HEK293 (cell line): Measurements from ENCODE around the gene ZNF219.

ENCODE experiments used
- GLIS1 ChIP-seq: fragments of 450-650 bp; formaldehyde crosslinking; IDR thresholded peaks from 2 replicates; pipeline ENCODE4 v1.5.1; 2016; ENCODE audit warnings: missing biosample characterization, missing genetic modification characterization
- HOXA7 ChIP-seq: sonication (generic); formaldehyde crosslinking; IDR thresholded peaks from 2 replicates; pipeline ENCODE4 v1.8.1; 2022; ENCODE audit warnings: missing genetic modification reagents, borderline replicate concordance
- KLF1 ChIP-seq: fragments of 450-650 bp; formaldehyde crosslinking; IDR thresholded peaks from 2 replicates; pipeline ENCODE4 v1.5.1; 2016; ENCODE audit warnings: missing biosample characterization, missing genetic modification characterization
- PATZ1 ChIP-seq: fragments of 450-650 bp; formaldehyde crosslinking; IDR thresholded peaks from 2 replicates; pipeline ENCODE4 v1.5.1; 2016; ENCODE audit warnings: missing biosample characterization, missing genetic modification characterization
- REPIN1 ChIP-seq: fragments of 450-650 bp; formaldehyde crosslinking; IDR thresholded peaks from 2 replicates; pipeline ENCODE4 v1.5.1; 2017; ENCODE audit warnings: missing biosample characterization, missing genetic modification characterization, low read depth
- SP3 ChIP-seq: fragments of 450-650 bp; formaldehyde crosslinking; IDR thresholded peaks from 2 replicates; pipeline ENCODE4 v1.5.1; 2016; ENCODE audit warnings: missing biosample characterization, missing genetic modification characterization
- TCF7L2 ChIP-seq: IDR thresholded peaks from 2 replicates; pipeline ENCODE4 v1.6.1; 2011; ENCODE audit warnings: low read depth, mild to moderate bottlenecking, inconsistent platforms, low read length, moderate library complexity, borderline replicate concordance
- ZBTB17 ChIP-seq: fragments of 450-650 bp; formaldehyde crosslinking; IDR thresholded peaks from 2 replicates; pipeline ENCODE4 v1.5.1; 2016; ENCODE audit warnings: missing biosample characterization, missing genetic modification characterization
- ZBTB26 ChIP-seq: fragments of 450-650 bp; formaldehyde crosslinking; optimal IDR thresholded peaks from 2 replicates; pipeline ENCODE3; 2016; ENCODE audit warnings: missing biosample characterization, mild to moderate bottlenecking, missing genetic modification characterization
- ZBTB8A ChIP-seq: fragments of 450-650 bp; formaldehyde crosslinking; IDR thresholded peaks from 2 replicates; pipeline ENCODE4 v1.5.1; 2016; ENCODE audit warnings: missing biosample characterization, missing genetic modification characterization
- ZEB2 ChIP-seq: fragments of 450-650 bp; formaldehyde crosslinking; IDR thresholded peaks from 2 replicates; pipeline ENCODE4 v1.5.1; 2016; ENCODE audit warnings: missing biosample characterization, missing genetic modification characterization
- ZNF146 ChIP-seq: fragments of 450-650 bp; formaldehyde crosslinking; IDR thresholded peaks from 2 replicates; pipeline ENCODE4 v1.5.1; 2016; ENCODE audit warnings: missing biosample characterization, missing genetic modification characterization
- ZNF174 ChIP-seq: fragments of 450-650 bp; formaldehyde crosslinking; IDR thresholded peaks from 2 replicates; pipeline ENCODE4 v1.5.0; 2017; ENCODE audit warnings: missing biosample characterization, mild to moderate bottlenecking, missing genetic modification characterization
- ZNF18 ChIP-seq: fragments of 450-650 bp; formaldehyde crosslinking; IDR thresholded peaks from 2 replicates; pipeline ENCODE4 v1.5.1; 2016; ENCODE audit warnings: missing biosample characterization, missing genetic modification characterization
- ZNF19 ChIP-seq: fragments of 450-650 bp; formaldehyde crosslinking; IDR thresholded peaks from 2 replicates; pipeline ENCODE4; 2016; ENCODE audit warnings: missing biosample characterization, missing genetic modification characterization, low read depth
- ZNF214 ChIP-seq: fragments of 450-650 bp; formaldehyde crosslinking; IDR thresholded peaks from 2 replicates; pipeline ENCODE4 v1.5.1; 2017; ENCODE audit warnings: missing biosample characterization, mild to moderate bottlenecking, missing genetic modification characterization, borderline replicate concordance
- ZNF239 ChIP-seq: fragments of 450-650 bp; formaldehyde crosslinking; IDR thresholded peaks from 2 replicates; pipeline ENCODE4 v1.5.1; 2016; ENCODE audit warnings: missing biosample characterization, missing genetic modification characterization
- ZNF324 ChIP-seq: fragments of 450-650 bp; formaldehyde crosslinking; IDR thresholded peaks from 2 replicates; pipeline ENCODE4 v1.5.1; 2016; ENCODE audit warnings: missing biosample characterization, missing genetic modification characterization
- ZNF366 ChIP-seq: fragments of 450-650 bp; formaldehyde crosslinking; conservative IDR thresholded peaks from 2 replicates; pipeline ENCODE4 v1.5.1; 2016; ENCODE audit warnings: missing biosample characterization, missing genetic modification characterization
- ZNF488 ChIP-seq: fragments of 450-650 bp; formaldehyde crosslinking; IDR thresholded peaks from 2 replicates; pipeline ENCODE4 v1.5.1; 2016; ENCODE audit warnings: missing biosample characterization, missing genetic modification characterization
- ZNF561 ChIP-seq: fragments of 450-650 bp; IDR thresholded peaks from 2 replicates; pipeline ENCODE4 v1.5.1; 2018; ENCODE audit warnings: missing biosample characterization, missing genetic modification characterization, borderline replicate concordance
- ZNF610 ChIP-seq: fragments of 450-650 bp; formaldehyde crosslinking; IDR thresholded peaks from 2 replicates; pipeline ENCODE4 v1.5.1; 2016; ENCODE audit warnings: missing biosample characterization, missing genetic modification characterization, borderline replicate concordance
- ZNF639 ChIP-seq: fragments of 450-650 bp; formaldehyde crosslinking; IDR thresholded peaks from 2 replicates; pipeline ENCODE4 v1.5.1; 2016; ENCODE audit warnings: missing biosample characterization, missing genetic modification characterization
- ZNF664 ChIP-seq: fragments of 450-650 bp; formaldehyde crosslinking; IDR thresholded peaks from 2 replicates; pipeline ENCODE4 v1.5.1; 2016; ENCODE audit warnings: missing biosample characterization, missing genetic modification characterization
- ZNF704 ChIP-seq: fragments of 450-650 bp; formaldehyde crosslinking; IDR thresholded peaks from 2 replicates; pipeline ENCODE4 v1.5.1; 2016; ENCODE audit warnings: missing biosample characterization, missing genetic modification characterization
- ZNF837 ChIP-seq: fragments of 450-650 bp; formaldehyde crosslinking; IDR thresholded peaks from 2 replicates; pipeline ENCODE4 v1.5.1; 2016; ENCODE audit warnings: missing biosample characterization, missing genetic modification characterization

ZNF219 gene

GRCh38 chr14:21071225-21072030, 27.0 kb downstream of the ZNF219 start (continued):
- TF ChIP-seq PATZ1 (tag by site-specific recombination) = peak; percentile 85
- no peak for TF ChIP-seq HOXA7 (CRISPR knock-in tag)
- TF ChIP-seq ZEB2 (tag by site-specific recombination) = peak; percentile 67; the same call in 1 of the 2 replicates
- TF ChIP-seq ZNF146 (tag by site-specific recombination) = peak; percentile 4; the same call in 1 of the 2 replicates
- 0 out of 2 replicates have a peak, but pooled peaks have one; percentile 21 for TF ChIP-seq ZNF639 (tag by site-specific recombination)
- TF ChIP-seq ZNF704 (tag by site-specific recombination) = no peak
- no peak for TF ChIP-seq ZNF174 (tag by site-specific recombination)
- no peak for TF ChIP-seq ZNF324 (tag by site-specific recombination)
- TF ChIP-seq ZNF366 = peak; percentile 48; the same call in 1 of the 2 replicates
- no peak for TF ChIP-seq ZNF19 (tag by site-specific recombination)
- TF ChIP-seq ZNF837 (tag by site-specific recombination) = no peak
- no peak for TF ChIP-seq ZNF214 (tag by site-specific recombination)
- no peak for TF ChIP-seq ZNF239 (tag by site-specific recombination)
- no peak for TF ChIP-seq REPIN1 (tag by site-specific recombination)
- TF ChIP-seq ZNF18 (tag by site-specific recombination) = 0 out of 2 replicates have a peak, but pooled peaks have one; percentile 32
- TF ChIP-seq ZNF561 (tag by site-specific recombination) = 0 out of 2 replicates have a peak, but pooled peaks have one; percentile 53
- TF ChIP-seq ZNF488 (tag by site-specific recombination) = no peak
- no peak for TF ChIP-seq ZNF664 (tag by site-specific recombination)
- TF ChIP-seq ZBTB8A = peak; percentile 75
- no peak for TF ChIP-seq TCF7L2
- TF ChIP-seq ZBTB26 (tag by site-specific recombination) = peak; percentile 80
- peak; percentile 94 for TF ChIP-seq ZBTB17 (tag by site-specific recombination)
- 0 out of 2 replicates have a peak, but pooled peaks have one; percentile 72 for TF ChIP-seq KLF1 (tag by site-specific recombination)
- TF ChIP-seq ZNF610 = peak; percentile 55; the same call in 1 of the 2 replicates
- peak; percentile 72 for TF ChIP-seq GLIS1 (tag by site-specific recombination)
- TF ChIP-seq SP3 (tag by site-specific recombination) = peak; percentile 86
